ENCODE data around the gene KLHL24.

GRCh38 chr3:183592821-183593220, 42.6 kb upstream of the KLHL24 start:
- TF ChIP-seq CTCF (IDR thresholded peaks at IDR 0.05) (no peak), POLR2A (IDR thresholded peaks at IDR 0.05) (no peak)
